ENCODE data around the gene ZNF581. TPM values are rescaled to one million over a fixed set of nuclear protein-coding genes. Genes with fewer than 3 reads are reported as not detected.

Gene ZNF581
- total RNA-seq, 4 donors from 2014 or later: 5.7 to 19.4 (median 8.8) TPM

DNA sequence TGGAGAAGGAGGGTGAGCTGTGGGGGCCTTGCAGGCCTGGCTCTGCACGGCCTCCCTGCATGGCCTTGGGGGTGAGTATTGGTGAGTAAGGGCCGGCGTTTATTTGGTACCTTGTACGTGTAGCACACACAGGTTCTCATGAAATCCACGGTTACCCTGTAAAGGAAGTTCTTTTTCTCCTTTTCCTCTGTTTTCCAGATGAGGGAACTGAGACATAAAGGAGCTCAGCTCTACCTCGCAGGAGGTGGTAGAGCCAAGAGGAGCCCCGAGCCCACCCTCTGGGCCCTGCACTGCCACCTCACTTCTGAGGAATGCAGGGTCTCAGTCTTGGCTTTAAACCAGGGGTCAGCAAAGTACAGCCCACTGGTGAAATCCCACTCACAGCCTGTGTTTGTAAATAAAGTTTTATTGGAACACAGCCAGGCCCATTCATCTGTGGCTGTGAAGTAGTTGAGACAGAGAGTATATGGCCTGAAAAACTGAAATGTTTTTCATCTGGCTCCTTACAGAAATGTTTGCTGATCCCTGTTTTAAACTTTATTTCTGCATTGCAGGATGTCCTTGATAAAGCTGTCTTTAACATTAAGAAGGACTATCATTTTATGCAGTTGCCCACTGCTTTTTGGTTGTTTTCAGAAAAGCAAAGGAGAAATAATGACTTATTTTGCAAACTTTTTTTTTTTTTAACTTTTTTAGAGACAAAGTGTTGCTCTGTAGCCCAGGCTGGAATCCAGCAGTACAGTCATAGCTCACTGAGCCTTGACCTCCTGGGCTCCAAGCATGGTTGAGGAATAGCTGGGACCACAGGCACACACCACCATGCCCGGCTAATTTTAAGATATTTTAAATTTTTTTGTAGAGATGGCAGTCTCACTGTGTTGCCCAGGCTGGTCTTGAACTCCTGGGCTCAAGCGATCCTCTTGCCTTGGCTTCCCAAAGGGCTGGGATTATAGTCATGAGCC is 38.0 kb downstream of the ZNF581 start:
- 79% methylated on average over 9 of the region's 9 CpGs for WGBS, 2 donors
- Histone ChIP-seq H3K4me3 (no peak overlapping the region), H3K9me3 (no peaks in the 10 kb centered on the region), H3K27me3 (no peaks in the 10 kb centered on the region), H3K36me3 (peaks cover 0 to 91% (median 34%) of the 10 kb centered on the region in 3 donors), H3K27ac (no peak overlapping the region), H3K4me1 (peaks cover 0 to 53% (median 27%) of the 10 kb centered on the region in 4 donors)
- TF ChIP-seq, protein P1, sequence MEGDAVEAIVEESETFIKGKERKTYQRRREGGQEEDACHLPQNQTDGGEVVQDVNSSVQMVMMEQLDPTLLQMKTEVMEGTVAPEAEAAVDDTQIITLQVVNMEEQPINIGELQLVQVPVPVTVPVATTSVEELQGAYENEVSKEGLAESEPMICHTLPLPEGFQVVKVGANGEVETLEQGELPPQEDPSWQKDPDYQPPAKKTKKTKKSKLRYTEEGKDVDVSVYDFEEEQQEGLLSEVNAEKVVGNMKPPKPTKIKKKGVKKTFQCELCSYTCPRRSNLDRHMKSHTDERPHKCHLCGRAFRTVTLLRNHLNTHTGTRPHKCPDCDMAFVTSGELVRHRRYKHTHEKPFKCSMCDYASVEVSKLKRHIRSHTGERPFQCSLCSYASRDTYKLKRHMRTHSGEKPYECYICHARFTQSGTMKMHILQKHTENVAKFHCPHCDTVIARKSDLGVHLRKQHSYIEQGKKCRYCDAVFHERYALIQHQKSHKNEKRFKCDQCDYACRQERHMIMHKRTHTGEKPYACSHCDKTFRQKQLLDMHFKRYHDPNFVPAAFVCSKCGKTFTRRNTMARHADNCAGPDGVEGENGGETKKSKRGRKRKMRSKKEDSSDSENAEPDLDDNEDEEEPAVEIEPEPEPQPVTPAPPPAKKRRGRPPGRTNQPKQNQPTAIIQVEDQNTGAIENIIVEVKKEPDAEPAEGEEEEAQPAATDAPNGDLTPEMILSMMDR (IDR thresholded peaks at IDR 0.05): no peak
- TF ChIP-seq EP300 (IDR thresholded peaks at IDR 0.05): no peak
- DNase-seq (ENCODE audit: low spot score in 2 of 2): no peak

DNA sequence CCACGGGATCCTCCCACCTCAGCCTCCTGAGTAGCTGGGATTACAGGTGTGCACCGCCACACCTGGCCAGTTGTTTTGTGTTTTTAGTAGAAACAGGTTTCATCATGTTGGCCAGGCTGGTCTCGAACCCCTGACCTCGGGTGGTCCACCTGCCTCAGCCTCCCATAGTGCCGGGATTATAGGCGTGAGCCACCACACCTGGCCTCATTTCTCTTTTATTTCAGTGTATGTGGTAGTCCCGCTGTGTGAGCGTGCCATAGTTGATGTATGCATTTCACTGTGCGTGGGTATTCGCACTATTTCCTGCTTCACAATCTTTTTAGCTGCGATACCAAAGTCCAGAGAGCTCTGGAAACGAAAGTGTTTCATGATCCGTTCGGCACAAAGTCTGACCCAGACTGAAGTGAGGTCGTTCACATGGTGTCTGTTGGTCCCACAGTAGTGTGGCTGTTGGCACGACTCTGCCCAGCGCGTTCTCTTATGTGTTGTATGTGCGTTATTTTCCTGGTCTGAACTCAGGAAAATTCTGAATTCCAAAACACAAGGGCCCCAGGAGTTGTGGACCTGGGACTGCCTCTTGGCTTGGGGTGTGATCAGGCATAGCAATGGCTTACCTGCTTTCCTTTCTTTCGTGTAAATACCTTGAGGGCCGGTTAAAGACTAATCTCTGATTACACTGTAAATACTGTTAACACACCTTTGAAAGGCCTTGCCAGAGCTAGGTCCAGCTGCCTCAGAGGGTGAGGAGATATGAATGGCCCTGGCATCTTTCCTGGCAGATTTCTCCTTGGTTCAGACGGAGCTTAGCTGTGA is 40.2 kb downstream of the ZNF581 start:
- H3K9me3 ChIP-seq: no peaks in the 10 kb centered on the region
- DNase-seq (ENCODE audit: low spot score in 2 of 2): no peak
- peaks cover 0 to 99% (median 31%) of the 10 kb centered on the region in 3 donors for H3K36me3 ChIP-seq
- H3K27me3 ChIP-seq: no peaks in the 10 kb centered on the region
- H3K27ac ChIP-seq: peak overlapping the region in 1 of 4 donors; percentile 32
- 88 to 91% methylated on average over 22 of the region's 22 CpGs for WGBS, 2 donors
- no peak overlapping the region for H3K4me3 ChIP-seq
- peaks cover 0 to 46% (median 12%) of the 10 kb centered on the region in 4 donors for H3K4me1 ChIP-seq
- TF ChIP-seq, protein P1 (IDR thresholded peaks at IDR 0.05): no peak
- TF ChIP-seq EP300 (IDR thresholded peaks at IDR 0.05): no peak
- no peak for TF ChIP-seq POLR2A (IDR thresholded peaks at IDR 0.05)

DNA sequence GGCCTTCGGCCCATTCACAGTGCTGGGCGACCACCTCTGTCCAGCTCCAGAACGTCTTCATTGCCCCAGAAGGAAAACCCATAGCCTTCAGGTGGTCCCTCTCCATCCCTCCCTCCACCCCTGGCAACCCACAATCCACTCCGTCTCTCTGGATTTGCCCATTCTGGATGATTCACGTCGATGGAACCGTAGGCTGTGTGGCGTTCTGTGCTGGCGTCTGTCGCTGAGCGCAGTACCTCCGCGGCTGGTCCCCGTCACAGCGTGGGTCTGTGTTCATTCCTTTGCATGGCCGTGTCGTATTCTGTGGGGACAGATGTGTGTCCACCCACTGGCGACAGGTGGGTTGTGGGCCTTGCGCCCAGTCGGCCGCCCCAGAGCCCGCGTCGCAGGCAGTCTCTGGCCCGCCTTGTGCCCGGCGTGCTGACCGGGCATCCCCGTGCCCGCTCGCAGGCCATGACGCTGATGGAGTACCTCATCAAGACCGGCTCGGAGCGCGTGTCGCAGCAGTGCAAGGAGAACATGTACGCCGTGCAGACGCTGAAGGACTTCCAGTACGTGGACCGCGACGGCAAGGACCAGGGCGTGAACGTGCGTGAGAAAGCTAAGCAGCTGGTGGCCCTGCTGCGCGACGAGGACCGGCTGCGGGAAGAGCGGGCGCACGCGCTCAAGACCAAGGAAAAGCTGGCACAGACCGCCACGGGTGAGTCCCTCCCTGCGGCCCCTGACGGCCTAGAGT is 41.7 kb downstream of the ZNF581 start:
- DNase-seq (ENCODE audit: low spot score in 2 of 2): no peak
- no peak for TF ChIP-seq POLR2A (IDR thresholded peaks at IDR 0.05)
- TF ChIP-seq, protein P1 (IDR thresholded peaks at IDR 0.05): no peak
- TF ChIP-seq EP300 (IDR thresholded peaks at IDR 0.05): no peak
- peaks cover 0 to 99% (median 33%) of the 10 kb centered on the region in 3 donors for H3K36me3 ChIP-seq
- H3K4me3 ChIP-seq: no peak overlapping the region
- H3K4me1 ChIP-seq: peaks cover 0 to 32% (median 5%) of the 10 kb centered on the region in 4 donors
- H3K27ac ChIP-seq: peak overlapping the region in 1 of 4 donors; percentile 32
- H3K27me3 ChIP-seq: no peaks in the 10 kb centered on the region
- 94 to 95% methylated on average over 60 of the region's 60 CpGs for WGBS, 2 donors
- H3K9me3 ChIP-seq: no peaks in the 10 kb centered on the region

DNA sequence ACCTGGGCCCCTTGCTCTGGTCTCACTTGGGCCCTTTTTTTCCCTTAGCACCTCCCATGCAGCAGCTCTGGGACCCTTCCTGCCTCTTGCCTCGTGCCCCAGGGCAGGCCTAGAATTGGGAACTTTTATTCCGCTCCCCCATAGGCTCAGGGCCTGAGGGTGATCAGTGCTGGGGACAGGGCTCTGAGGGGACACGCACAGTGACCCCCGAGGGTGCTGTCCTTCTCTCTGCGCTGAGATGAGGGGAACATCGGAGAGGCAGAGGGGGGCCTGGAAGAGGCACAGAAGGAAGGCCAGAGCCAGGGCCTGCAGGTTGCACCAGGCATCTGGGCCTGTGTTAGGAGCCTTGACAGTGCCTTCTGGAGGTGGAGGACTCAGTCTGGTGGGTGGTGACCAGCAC is 42.3 kb downstream of the ZNF581 start:
- Histone ChIP-seq H3K4me1 (peaks cover 0 to 25% (median 3%) of the 10 kb centered on the region in 4 donors), H3K36me3 (peaks cover 0 to 99% (median 34%) of the 10 kb centered on the region in 3 donors), H3K9me3 (no peaks in the 10 kb centered on the region), H3K27ac (no peak overlapping the region), H3K4me3 (no peak overlapping the region), H3K27me3 (no peaks in the 10 kb centered on the region)
- WGBS, 2 donors: 91% methylated on average over 6 of the region's 6 CpGs
- TF ChIP-seq POLR2A (IDR thresholded peaks at IDR 0.05) (no peak), EP300 (IDR thresholded peaks at IDR 0.05) (no peak)
- TF ChIP-seq, protein P1 (IDR thresholded peaks at IDR 0.05): no peak
- DNase-seq (ENCODE audit: low spot score in 2 of 2): no peak

All from tibial nerve (tissue), 4 donors.